C1 segment of cervical spinal cord (tissue), 14 donors: ENCODE results near the gene CD38.
"Not testable (repeated sequence)": the region's sequence is repeated elsewhere in the genome, so short reads cannot be mapped to it uniquely, and the experiment has no call there.

Experiments
- DNase-seq, 14 donors: peaks; one replicate each; lab custom pipeline; 2025; lab: John Stamatoyannopoulos, UW

Gene CD38

GRCh38 chr4:15799141-15799540, 21.0 kb downstream of the CD38 start:
- no peak for DNase-seq

GRCh38 chr4:15799701-15800100, 21.6 kb downstream of the CD38 start:
- DNase-seq: no peak

- DNase-seq: not testable (repeated sequence)
Observed at GRCh38 chr4:15802497-15802896, 24.4 kb downstream of the CD38 start.

- DNase-seq: peak in 1 of 14 donors; percentile 1
Observed at GRCh38 chr4:15805583-15806517, 27.7 kb downstream of the CD38 start.

- DNase-seq: no peak
Observed at GRCh38 chr4:15809058-15809457, 30.9 kb downstream of the CD38 start.

- no peak for DNase-seq
Observed at GRCh38 chr4:15809466-15809865, 31.3 kb downstream of the CD38 start.

GRCh38 chr4:15811703-15812337, 33.7 kb downstream of the CD38 start:
- no peak for DNase-seq

- DNase-seq: no peak
Observed at GRCh38 chr4:15832523-15833451, 54.7 kb downstream of the CD38 start.

GRCh38 chr4:15833801-15834200, 55.7 kb downstream of the CD38 start:
- DNase-seq: peak in 1 of 14 donors; percentile 7

GRCh38 chr4:15836362-15836761, 58.2 kb downstream of the CD38 start:
- DNase-seq: no peak

- DNase-seq: no peak
Observed at GRCh38 chr4:15837591-15837990, 59.5 kb downstream of the CD38 start.

- not testable (repeated sequence) for DNase-seq
Observed at GRCh38 chr4:15841194-15841730, 63.1 kb downstream of the CD38 start.

- DNase-seq: no peak
Observed at GRCh38 chr4:15847746-15848145, 69.6 kb downstream of the CD38 start.

- no peak for DNase-seq
Observed at GRCh38 chr4:15848191-15848842, 70.2 kb downstream of the CD38 start.

GRCh38 chr4:15851969-15852368, 73.8 kb downstream of the CD38 start:
- DNase-seq: no peak

- DNase-seq: no peak
Observed at GRCh38 chr4:15852524-15852923, 74.4 kb downstream of the CD38 start.

- no peak for DNase-seq
Observed at GRCh38 chr4:15853345-15853744, 75.2 kb downstream of the CD38 start.

- DNase-seq: peak in 8 of 14 donors; percentile 2 to 30 (median 6)
Observed at GRCh38 chr4:15855804-15856475, 77.8 kb downstream of the CD38 start.

GRCh38 chr4:15861198-15861597, 83.1 kb downstream of the CD38 start:
- not testable (repeated sequence) for DNase-seq
